Hematopoietic multipotent progenitor cell treated with erythropoietin and hydrocortisone succinate and interleukin-3 and kit ligand, for 6 days (in vitro differentiated cells): ENCODE data around the gene CNOT11.
"Not testable (repeated sequence)": the region's sequence is repeated elsewhere in the genome, so short reads cannot be mapped to it uniquely, and the experiment has no call there.

ENCODE experiments used
- DNase-seq: peaks from one replicate; pipeline ENCODE4 v3.0.0-alpha.2; 2015

Gene CNOT11

DNA sequence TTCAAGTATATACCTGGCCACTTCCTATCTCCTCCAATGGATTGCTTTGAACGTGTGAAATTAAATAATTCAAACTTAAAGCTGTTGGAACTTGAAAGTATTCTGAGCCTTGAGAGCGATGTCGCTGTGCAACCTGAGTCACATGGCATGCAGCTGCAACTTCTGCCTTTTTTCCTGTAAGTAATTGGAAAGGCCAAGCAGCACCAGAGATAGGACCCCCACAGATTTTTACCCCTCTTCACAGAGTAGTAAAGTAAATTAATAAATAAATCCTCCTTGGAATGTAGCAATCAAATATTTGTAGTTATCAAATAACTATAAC, 59.0 kb downstream of the CNOT11 start:
- no peak for DNase-seq

DNA sequence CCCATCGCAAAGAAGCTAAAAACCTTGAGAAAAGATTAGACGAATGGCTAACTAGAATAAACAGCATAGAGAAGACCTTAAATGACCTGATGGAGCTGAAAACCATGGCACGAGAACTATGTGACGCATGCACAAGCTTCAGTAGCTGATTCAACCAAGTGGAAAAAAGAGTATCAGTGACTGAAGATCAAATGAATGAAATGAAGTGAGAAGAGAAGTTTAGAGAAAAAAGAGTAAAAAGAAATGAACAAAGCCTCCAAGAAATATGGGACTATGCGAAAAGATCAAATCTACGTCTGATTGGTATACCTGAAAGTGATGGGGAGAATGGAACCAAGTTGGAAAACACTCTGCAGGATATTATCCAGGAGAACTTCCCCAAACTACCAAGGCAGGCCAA, 63.9 kb downstream of the CNOT11 start:
- DNase-seq: not testable (repeated sequence)
